Fibroblast of the aortic adventitia (primary cell): ENCODE measurements around the gene RIMBP3C. TPM values are rescaled to one million over a fixed set of nuclear protein-coding genes. Genes with fewer than 3 reads are reported as not detected.
"Not testable (repeated sequence)": the region's sequence is repeated elsewhere in the genome, so short reads cannot be mapped to it uniquely, and the experiment has no call there.

ENCODE experiments used
- DNase-seq: peaks from one replicate; pipeline ENCODE4 v3.0.0-alpha.2; 2010; ENCODE audit warnings: low read depth
- H3K4me3 ChIP-seq: 2 replicates; pipeline ENCODE4 v1.5.1; 2011; ENCODE audit warnings: low read depth, mild to moderate bottlenecking, control low read depth, low read length, moderate library complexity
- small RNA-seq: library from RNA; depleted of rRNA; stranded (forward); fragments of <200 nt; gene quantifications from one replicate; pipeline ENCODE3, GENCODE V24; 2012
- total RNA-seq: library from RNA; depleted of rRNA; stranded (reverse); fragments of >200 nt; gene quantifications from 2 replicates; pipeline ENCODE4 v1.2.3, GENCODE V29; 2012; ENCODE audit warnings: low replicate concordance

The RIMBP3C gene
- total RNA-seq, 1 donor, result 0.63 TPM

DNA sequence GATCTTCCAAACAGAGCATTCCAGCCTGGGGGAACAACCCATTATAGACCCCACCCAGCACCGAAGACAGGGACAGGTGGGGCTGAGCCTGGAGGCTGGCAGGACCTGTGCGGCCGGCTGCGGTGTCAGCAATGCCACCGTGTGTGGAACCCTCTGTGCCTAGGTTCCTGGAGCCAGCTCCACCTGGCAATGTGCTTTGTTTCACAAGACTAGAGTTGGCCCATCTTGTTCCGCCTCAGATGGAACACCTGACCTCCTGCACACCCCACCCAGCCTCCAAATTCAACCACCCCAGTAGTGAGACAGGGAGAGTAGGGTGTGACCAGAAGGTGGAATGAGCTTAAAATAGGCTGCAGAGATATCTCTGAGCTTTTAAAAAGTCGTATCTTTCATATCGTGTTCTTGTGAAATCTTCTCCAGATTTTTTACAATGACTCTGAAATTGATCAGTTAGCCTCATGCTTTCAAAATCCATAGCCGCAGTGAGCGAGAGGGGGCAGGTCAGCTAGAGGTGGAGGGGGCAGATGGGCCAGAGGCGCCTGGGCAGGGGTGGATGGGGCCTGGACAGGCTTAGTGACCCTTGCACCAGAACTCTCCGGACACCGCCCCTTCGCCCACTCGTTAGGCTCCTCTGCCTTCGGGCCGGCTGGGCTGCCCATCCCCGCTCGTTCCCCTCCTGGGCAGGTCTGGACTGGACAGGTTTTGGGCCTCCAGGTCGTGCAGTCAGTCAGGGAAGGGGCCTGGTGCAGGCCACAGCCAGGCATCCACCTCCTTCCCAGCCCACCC, 18.2 kb downstream of the RIMBP3C start:
- H3K4me3 ChIP-seq, DNase-seq: not testable (repeated sequence)

GRCh38 chr22:21531525-21531924, 19.7 kb downstream of the RIMBP3C start:
- DNase-seq, H3K4me3 ChIP-seq: not testable (repeated sequence)

DNA sequence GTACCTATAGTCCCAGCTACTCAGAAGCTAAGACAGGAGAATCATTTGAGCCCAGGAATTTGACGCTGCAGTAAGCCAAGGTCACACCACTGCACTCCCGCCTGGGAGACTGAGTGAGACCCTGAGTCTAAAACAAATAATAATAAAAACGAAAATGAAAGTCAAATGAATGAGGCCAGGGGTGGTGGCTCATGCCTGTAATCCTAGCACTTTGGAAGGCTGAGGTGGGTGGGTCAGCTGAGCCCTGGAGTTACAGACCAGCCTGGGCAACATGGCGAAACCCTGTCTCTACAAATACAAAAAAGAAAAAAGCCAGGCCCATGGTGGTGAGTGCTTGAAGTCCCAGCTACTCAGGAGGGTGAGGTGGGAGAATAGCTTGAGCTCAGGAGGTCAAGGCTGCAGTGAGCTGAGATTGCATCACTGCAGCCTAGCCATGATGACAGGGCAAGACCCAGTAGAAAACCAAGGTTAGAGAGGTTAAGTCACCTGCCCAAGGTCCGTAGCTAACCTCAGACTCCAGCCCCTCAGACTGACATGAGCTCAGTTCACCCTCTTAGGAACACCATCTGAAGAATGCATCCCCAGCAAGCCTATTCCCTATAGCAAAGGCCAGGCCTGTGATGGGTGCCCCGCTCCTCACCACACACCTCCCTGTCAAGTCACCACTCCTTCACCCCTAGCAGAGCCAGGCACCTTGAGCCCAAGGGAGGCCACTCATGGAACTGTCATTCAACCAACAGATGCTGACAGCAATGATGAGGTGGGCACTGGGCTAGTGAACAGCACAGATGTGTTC, 24.4 kb downstream of the RIMBP3C start:
- not testable (repeated sequence) for H3K4me3 ChIP-seq, DNase-seq

- not testable (repeated sequence) for H3K4me3 ChIP-seq, DNase-seq
These were observed 34.1 kb downstream of the RIMBP3C start for GRCh38 chr22:21516970-21517764.

GRCh38 chr22:21516522-21516921, 34.7 kb downstream of the RIMBP3C start:
- not testable (repeated sequence) for DNase-seq, H3K4me3 ChIP-seq

DNA sequence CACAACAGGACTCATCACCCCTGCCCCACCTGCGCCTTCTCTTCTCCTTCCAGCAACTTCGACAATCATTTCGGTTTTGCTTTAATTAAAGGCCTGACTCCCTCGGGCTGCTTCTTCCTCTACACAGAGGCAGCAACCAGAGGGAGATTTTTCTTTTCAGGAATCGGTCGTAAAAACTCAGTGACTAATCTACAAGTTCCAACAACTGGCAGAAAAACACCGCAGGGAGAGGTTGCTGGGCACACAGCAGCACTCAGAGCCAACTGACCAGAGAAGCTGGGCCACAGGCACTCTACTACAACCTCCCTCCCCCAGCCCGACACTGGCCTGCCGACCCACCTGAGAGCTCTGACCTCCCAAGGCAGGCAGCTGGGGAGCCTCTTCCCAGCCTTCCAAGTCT, 36.0 kb downstream of the RIMBP3C start:
- DNase-seq, H3K4me3 ChIP-seq: not testable (repeated sequence)

GRCh38 chr22:21514117-21514516, 37.1 kb downstream of the RIMBP3C start:
- H3K4me3 ChIP-seq, DNase-seq: not testable (repeated sequence)

GRCh38 chr22:21512022-21512421, 39.2 kb downstream of the RIMBP3C start:
- H3K4me3 ChIP-seq, DNase-seq: not testable (repeated sequence)

DNA sequence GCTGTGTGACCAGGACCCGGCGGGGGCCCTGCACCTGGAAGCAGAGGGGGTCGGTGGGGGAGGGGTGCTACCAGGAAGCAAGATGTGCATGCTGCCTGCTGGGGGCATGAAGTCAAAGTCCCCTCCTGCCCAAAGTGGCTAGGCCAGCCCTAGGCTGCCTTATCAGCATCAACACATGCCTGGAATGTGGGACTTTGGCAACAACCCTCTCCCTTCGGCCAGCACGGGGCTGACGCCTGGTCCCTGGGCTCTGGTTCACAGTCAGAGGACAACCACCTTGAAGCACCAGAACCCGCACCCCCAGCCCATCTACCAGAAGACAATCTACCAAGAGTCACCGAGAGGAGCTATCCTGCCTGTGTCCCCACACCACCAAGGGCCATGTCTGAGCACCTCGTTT, 40.9 kb downstream of the RIMBP3C start:
- H3K4me3 ChIP-seq, DNase-seq: not testable (repeated sequence)

DNA sequence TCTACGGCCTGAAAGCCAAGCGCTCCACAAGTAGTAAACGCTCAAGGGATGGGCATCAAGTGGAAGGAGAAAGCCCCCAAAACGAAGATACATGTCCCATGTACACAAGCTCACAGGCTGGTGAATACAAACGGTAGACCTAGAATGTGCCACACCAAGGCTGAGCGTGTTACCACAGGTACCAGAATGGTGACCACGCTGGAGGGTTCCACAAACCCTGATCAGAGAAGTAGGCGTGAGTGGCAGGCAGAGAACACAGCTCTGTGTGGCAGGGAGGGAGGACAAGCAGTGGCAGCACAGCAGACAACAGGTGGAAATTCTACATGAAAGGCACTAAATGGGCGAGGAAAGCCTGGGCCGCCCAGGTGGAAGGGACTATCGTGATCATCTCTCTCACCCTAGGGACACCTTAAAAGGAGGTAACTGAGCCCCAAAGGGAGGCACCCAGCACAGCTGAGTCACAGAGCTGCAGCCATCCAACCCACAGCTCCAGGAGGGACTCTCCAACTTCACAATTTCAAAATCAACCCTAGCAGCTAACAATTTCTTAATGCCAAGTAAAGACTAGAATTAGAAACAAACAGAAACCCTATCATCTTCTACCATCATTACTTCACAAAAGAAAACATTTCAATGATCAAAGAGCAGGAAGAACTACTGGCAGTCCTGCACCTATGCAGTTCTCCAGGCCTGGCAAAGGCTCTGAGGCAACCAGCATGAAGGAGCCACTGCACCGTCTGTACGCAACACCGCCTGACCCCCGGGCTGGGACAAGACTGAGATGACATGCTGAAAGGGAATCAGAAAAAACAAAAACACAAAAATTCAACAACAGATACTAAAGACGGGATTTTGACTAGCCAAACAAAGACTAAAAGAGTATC, 51.4 kb downstream of the RIMBP3C start:
- not testable (repeated sequence) for H3K4me3 ChIP-seq, DNase-seq

DNA sequence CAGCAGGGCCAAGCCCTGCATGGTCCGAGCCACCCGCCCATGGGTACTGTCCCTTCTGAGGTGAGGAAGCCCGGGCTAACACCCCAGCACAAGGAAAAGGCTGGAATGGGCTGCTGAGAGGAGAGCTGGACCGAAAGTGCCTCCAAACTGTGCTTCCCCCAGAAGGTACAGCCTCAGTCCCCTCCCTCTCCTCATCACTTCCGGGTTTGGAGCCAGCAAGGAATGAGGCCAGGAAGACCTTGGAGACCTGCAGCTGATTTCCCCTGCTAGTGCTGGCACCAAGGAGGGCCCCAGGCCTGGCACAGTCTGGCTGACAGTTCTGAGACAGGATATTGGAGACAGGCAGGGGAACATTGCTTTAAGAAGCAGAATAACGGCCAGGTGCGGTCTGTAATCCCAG, 52.8 kb downstream of the RIMBP3C start:
- DNase-seq, H3K4me3 ChIP-seq: not testable (repeated sequence)

GRCh38 chr22:21497984-21498383, 53.3 kb downstream of the RIMBP3C start:
- H3K4me3 ChIP-seq, DNase-seq: not testable (repeated sequence)

Small RNAs within 50 kb of the gene (small RNA-seq; reads per million reads assigned to genes)
- gene RF00492 (not detected), gene RN7SKP221 (not detected)

Other genes with a start within 250 kb of the RIMBP3C start
- gene RIMBP3B, start 167.7 kb downstream of the RIMBP3C start, total RNA-seq, result 0.09 TPM in 1 of 2 replicates, not detected in the other
- gene HIC2, start 134.1 kb downstream of the RIMBP3C start, total RNA-seq, result 2.0 and 3.3 TPM in 2 replicates
- gene TMEM191C, start 84.1 kb downstream of the RIMBP3C start, total RNA-seq, result 0.08 and 0.45 TPM in 2 replicates
- gene UBE2L3, start 16.3 kb upstream of the RIMBP3C start, total RNA-seq, result 39.0 and 59.7 TPM in 2 replicates
- 14.6 and 25.2 TPM in 2 replicates for gene YDJC, start 78.6 kb upstream of the RIMBP3C start, total RNA-seq
- gene CCDC116, start 81.3 kb upstream of the RIMBP3C start, total RNA-seq, result 0.18 and 0.25 TPM in 2 replicates
- gene SDF2L1, start 90.8 kb upstream of the RIMBP3C start, total RNA-seq, result 10.6 and 18.3 TPM in 2 replicates
- gene PPIL2, start 114.6 kb upstream of the RIMBP3C start, total RNA-seq, result 10.0 and 30.5 TPM in 2 replicates
- gene YPEL1, start 184.3 kb upstream of the RIMBP3C start, total RNA-seq, result 1.3 and 4.4 TPM in 2 replicates